Measurements from ENCODE around the gene B9D2. TPM values are rescaled to one million over a fixed set of nuclear protein-coding genes. Genes with fewer than 3 reads are reported as not detected.

The B9D2 gene
- total RNA-seq, 1 experiment from 2014 or later: 7.3 TPM

DNA sequence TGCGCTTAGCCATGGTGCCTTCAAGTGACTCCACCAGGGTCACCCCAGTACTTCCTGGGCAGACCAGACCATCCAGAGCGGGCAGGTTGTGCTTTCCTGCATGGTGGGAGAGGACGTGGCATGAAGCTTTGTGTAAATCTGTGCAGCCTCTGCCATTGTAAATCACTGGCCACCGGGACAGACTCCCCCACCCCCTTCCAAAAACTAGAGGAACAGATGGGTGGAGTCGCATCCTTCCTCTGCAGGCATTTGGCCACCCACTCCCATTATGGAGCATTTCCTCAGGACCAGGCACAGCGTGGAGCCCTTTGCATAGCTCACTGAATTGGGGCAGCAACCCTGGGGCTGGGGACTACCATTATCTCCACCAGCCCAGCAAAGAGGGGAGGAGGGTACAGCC is 41.8 kb upstream of the B9D2 start:
- 0 out of 4 replicates have a peak, but pooled peaks cover 0 to 3% of the 10 kb centered on the region in 2 experiments for H3K36me3 ChIP-seq (ENCODE audit: control insufficient read depth in 1 of 2, insufficient read depth in 2 of 2, low read length in 2 of 2)
- H3K27me3 ChIP-seq (ENCODE audit: insufficient read depth, low read length): no peaks in the 10 kb centered on the region
- no peak overlapping the region for H2AFZ ChIP-seq (ENCODE audit: low read depth, low read length, poor library complexity, severe bottlenecking)
- RAD21 ChIA-PET (ENCODE audit: low non-redundant PET in 1 of 2, low total read pairs in 2 of 2, uncharacterized antibody in 2 of 2, unreplicated experiment in 2 of 2): no interaction called here
- POLR2A ChIA-PET: no interaction called here
- no peak overlapping the region for H3K27ac ChIP-seq (ENCODE audit: low read depth, low read length)
- no peak overlapping the region for H3K4me2 ChIP-seq (ENCODE audit: low read length)
- ATAC-seq (no peak), DNase-seq (ENCODE audit: low read depth, low spot score) (no peak)
- no peaks in the 10 kb centered on the region for H3K79me2 ChIP-seq (ENCODE audit: insufficient read depth, low read length)
- H3K4me1 ChIP-seq (ENCODE audit: control insufficient read depth in 1 of 2, insufficient read depth in 2 of 2, low read length in 2 of 2): peaks cover 10 to 11% of the 10 kb centered on the region in 2 experiments; a peak in 3 of 4 replicates
- H3K4me3 ChIP-seq (replicated peaks in 1 of 2; ENCODE audit: low read depth in 1 of 2, low read length in 2 of 2): no peak overlapping the region
- H3K9me2 ChIP-seq (ENCODE audit: insufficient read depth): no peaks in the 10 kb centered on the region
- no peak overlapping the region for H3K9ac ChIP-seq (ENCODE audit: low read length)
- CTCF ChIA-PET: no interaction called here
- H3K9me3 ChIP-seq (ENCODE audit: control insufficient read depth in 1 of 2, insufficient read depth in 1 of 2, low read depth in 1 of 2, low read length in 2 of 2): no peaks in the 10 kb centered on the region
- intact Hi-C loops (cut with micrococcal nuclease): no loop called here
- TF ChIP-seq EZH2 (IDR thresholded peaks at IDR 0.05): no peak
- no peak for TF ChIP-seq TCF7L2 (IDR thresholded peaks at IDR 0.05; ENCODE audit: borderline replicate concordance, extremely low read depth, insufficient read depth, insufficient read length)
- no peak for TF ChIP-seq SIN3A (IDR thresholded peaks at IDR 0.05; ENCODE audit: low read depth)
- no peak for TF ChIP-seq ELF1 (IDR thresholded peaks at IDR 0.05; ENCODE audit: borderline replicate concordance, low read depth)
- TF ChIP-seq, protein P1, sequence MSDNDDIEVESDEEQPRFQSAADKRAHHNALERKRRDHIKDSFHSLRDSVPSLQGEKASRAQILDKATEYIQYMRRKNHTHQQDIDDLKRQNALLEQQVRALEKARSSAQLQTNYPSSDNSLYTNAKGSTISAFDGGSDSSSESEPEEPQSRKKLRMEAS (IDR thresholded peaks at IDR 0.05): no peak
- no peak for TF ChIP-seq JUND (IDR thresholded peaks at IDR 0.05)
- no peak for TF ChIP-seq YY1 (IDR thresholded peaks at IDR 0.05; ENCODE audit: extremely low read depth, insufficient replicate concordance, low read depth, low read length)
- no TSS peak for BruUV-seq (replicated peaks)
- H4K20me1 ChIP-seq (ENCODE audit: insufficient read depth): no peaks in the 10 kb centered on the region

DNA sequence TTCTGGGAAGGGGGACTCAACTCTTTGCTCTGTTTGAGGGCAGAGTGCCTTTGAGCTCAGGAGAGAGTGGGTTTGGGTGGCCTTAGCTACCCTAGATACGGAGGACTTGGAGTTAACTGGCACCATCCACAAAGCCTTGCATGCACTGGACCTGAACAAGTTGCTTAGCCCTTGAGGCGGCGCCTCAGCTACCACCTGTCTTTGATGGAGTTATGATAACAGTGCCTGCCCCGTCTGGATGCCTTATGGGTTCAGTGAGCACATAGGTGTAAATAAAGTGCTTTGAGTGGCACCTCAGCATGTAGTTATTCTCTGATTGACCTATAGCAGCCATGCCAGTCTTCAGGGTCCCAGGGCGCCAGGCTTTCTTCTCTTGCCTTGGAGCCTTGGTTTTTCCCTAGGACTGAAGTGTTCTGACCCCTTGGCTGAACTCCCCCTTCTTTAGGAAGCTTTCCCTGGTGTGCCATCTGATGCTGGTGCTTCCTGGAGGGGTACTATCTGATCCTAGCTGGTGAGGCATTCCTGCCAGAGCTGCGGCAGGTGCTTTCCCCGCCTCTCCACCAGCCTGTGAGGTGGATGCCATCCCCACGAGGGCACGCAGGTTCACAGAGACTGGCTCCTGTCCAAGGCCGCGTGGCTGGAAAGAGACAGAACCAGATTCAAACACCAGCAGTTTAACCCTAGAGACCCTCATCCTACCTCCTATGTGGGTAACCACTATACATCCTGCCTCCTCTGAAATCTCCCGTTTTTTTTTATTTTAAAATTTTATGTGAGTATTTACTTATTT is 39.4 kb upstream of the B9D2 start:
- H4K20me1 ChIP-seq (ENCODE audit: insufficient read depth): no peaks in the 10 kb centered on the region
- ChIA-PET CTCF (no interaction called here), POLR2A (interaction anchor here (0.6 kb wide), 1 partner anchor 9 kb away, joined by 4 read pairs; no protein-coding TSS in a partner anchor), RAD21 (ENCODE audit: low non-redundant PET in 1 of 2, low total read pairs in 2 of 2, uncharacterized antibody in 2 of 2, unreplicated experiment in 2 of 2) (no interaction called here)
- H3K4me3 ChIP-seq (replicated peaks in 1 of 2; ENCODE audit: low read depth in 1 of 2, low read length in 2 of 2): no peak overlapping the region
- H3K36me3 ChIP-seq (ENCODE audit: control insufficient read depth in 1 of 2, insufficient read depth in 2 of 2, low read length in 2 of 2): 0 out of 4 replicates have a peak, but pooled peaks cover 0 to 3% of the 10 kb centered on the region in 2 experiments
- no TSS peak for BruUV-seq (replicated peaks)
- peaks cover 14% of the 10 kb centered on the region for H3K79me2 ChIP-seq (ENCODE audit: insufficient read depth, low read length)
- ATAC-seq (no peak), DNase-seq (ENCODE audit: low read depth, low spot score) (no peak)
- intact Hi-C loops (cut with micrococcal nuclease): no loop called here
- no peaks in the 10 kb centered on the region for H3K9me2 ChIP-seq (ENCODE audit: insufficient read depth)
- no peak overlapping the region for H3K4me2 ChIP-seq (ENCODE audit: low read length)
- no peak overlapping the region for H3K9ac ChIP-seq (ENCODE audit: low read length)
- no peak for TF ChIP-seq ELF1 (IDR thresholded peaks at IDR 0.05; ENCODE audit: borderline replicate concordance, low read depth)
- TF ChIP-seq ZNF274 (IDR thresholded peaks at IDR 0.05; ENCODE audit: low read depth, low read length): no peak
- no peak for TF ChIP-seq SRF (IDR thresholded peaks at IDR 0.05; ENCODE audit: low read depth)
- TF ChIP-seq JUND (IDR thresholded peaks at IDR 0.05): no peak
- no peak for TF ChIP-seq POLR2AphosphoS5 (IDR thresholded peaks at IDR 0.05; ENCODE audit: low read depth, low read length)
- no peak for TF ChIP-seq POLR2A (IDR thresholded peaks at IDR 0.05; ENCODE audit: borderline replicate concordance, extremely low read depth, insufficient read depth, insufficient read length)
- TF ChIP-seq EGR1 (IDR thresholded peaks at IDR 0.05; ENCODE audit: low read depth): no peak
- no peak for TF ChIP-seq EZH2phosphoT487 (IDR thresholded peaks at IDR 0.05; ENCODE audit: borderline replicate concordance)
- TF ChIP-seq YY1 (IDR thresholded peaks at IDR 0.05; ENCODE audit: extremely low read depth, insufficient replicate concordance, low read depth, low read length): no peak
- TF ChIP-seq, protein P2, sequence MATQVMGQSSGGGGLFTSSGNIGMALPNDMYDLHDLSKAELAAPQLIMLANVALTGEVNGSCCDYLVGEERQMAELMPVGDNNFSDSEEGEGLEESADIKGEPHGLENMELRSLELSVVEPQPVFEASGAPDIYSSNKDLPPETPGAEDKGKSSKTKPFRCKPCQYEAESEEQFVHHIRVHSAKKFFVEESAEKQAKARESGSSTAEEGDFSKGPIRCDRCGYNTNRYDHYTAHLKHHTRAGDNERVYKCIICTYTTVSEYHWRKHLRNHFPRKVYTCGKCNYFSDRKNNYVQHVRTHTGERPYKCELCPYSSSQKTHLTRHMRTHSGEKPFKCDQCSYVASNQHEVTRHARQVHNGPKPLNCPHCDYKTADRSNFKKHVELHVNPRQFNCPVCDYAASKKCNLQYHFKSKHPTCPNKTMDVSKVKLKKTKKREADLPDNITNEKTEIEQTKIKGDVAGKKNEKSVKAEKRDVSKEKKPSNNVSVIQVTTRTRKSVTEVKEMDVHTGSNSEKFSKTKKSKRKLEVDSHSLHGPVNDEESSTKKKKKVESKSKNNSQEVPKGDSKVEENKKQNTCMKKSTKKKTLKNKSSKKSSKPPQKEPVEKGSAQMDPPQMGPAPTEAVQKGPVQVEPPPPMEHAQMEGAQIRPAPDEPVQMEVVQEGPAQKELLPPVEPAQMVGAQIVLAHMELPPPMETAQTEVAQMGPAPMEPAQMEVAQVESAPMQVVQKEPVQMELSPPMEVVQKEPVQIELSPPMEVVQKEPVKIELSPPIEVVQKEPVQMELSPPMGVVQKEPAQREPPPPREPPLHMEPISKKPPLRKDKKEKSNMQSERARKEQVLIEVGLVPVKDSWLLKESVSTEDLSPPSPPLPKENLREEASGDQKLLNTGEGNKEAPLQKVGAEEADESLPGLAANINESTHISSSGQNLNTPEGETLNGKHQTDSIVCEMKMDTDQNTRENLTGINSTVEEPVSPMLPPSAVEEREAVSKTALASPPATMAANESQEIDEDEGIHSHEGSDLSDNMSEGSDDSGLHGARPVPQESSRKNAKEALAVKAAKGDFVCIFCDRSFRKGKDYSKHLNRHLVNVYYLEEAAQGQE (IDR thresholded peaks at IDR 0.05; ENCODE audit: low read depth): no peak
- TF ChIP-seq, protein P1 (IDR thresholded peaks at IDR 0.05): no peak
- no peaks in the 10 kb centered on the region for H3K9me3 ChIP-seq (ENCODE audit: control insufficient read depth in 1 of 2, insufficient read depth in 1 of 2, low read depth in 1 of 2, low read length in 2 of 2)
- no peak overlapping the region for H3K27ac ChIP-seq (ENCODE audit: low read depth, low read length)
- H3K4me1 ChIP-seq (ENCODE audit: control insufficient read depth in 1 of 2, insufficient read depth in 2 of 2, low read length in 2 of 2): peaks cover 9% of the 10 kb centered on the region in 2 experiments
- H3K27me3 ChIP-seq (ENCODE audit: insufficient read depth, low read length): no peaks in the 10 kb centered on the region
- no peak overlapping the region for H2AFZ ChIP-seq (ENCODE audit: low read depth, low read length, poor library complexity, severe bottlenecking)
